Measurements from ENCODE around the gene RBM23.

DNA sequence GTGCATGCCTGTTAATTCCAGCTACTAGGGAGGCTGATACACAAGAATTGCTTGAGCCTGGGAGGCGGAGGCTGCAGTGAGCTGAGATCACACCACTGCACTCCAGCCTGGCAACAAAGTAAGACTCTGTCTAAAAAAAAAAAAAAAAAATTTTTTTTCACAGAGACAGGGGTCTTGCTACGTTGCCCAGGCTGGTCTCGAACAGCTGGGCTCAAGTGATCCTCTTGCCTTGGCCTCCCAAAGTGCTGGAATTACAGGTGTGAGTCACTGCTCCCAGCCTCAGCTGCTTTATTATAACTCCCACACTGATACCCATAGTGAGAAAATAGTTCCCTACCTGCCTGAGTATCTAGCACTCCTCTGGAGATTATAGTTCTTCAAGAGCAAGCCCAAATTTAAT is 26.7 kb upstream of the RBM23 start:
- TF ChIP-seq CTCF (IDR thresholded peaks at IDR 0.05; ENCODE audit: low read length) (no peak), EZH2 (IDR thresholded peaks at IDR 0.05; ENCODE audit: borderline replicate concordance, low read length) (no peak)
